Mesothelial cell of epicardium (in vitro differentiated cells): ENCODE results near the gene PLXNA2. TPM values are rescaled to one million over a fixed set of nuclear protein-coding genes. Genes with fewer than 3 reads are reported as not detected.

ENCODE experiments used
- DNase-seq, 2 experiments: peaks; one replicate each; pipeline ENCODE4 v3.0.0; 2021; ENCODE audit warnings: low spot score in 2 of 2; ENCODE audit not compliant: unreplicated experiment in 2 of 2
- H3K27ac Mint-ChIP-seq: 2 replicates; pipeline ENCODE4 v1.8.0; 2021; ENCODE audit warnings: mixed read lengths
- H3K27me3 Mint-ChIP-seq: 2 replicates; pipeline ENCODE4 v1.8.0; 2021; ENCODE audit warnings: low read depth, mixed read lengths
- H3K36me3 Mint-ChIP-seq: 2 replicates; pipeline ENCODE4 v1.8.0; 2021; ENCODE audit warnings: mixed read lengths
- H3K4me1 Mint-ChIP-seq: 2 replicates; pipeline ENCODE4 v1.8.0; 2021; ENCODE audit warnings: mixed read lengths
- H3K4me3 Mint-ChIP-seq: 2 replicates; pipeline ENCODE4 v1.8.0; 2021; ENCODE audit warnings: mild to moderate bottlenecking, moderate library complexity, mixed read lengths
- H3K9me3 Mint-ChIP-seq: 2 replicates; pipeline ENCODE4 v1.8.0; 2021; ENCODE audit warnings: mixed read lengths
- total RNA-seq: library from RNA; stranded (reverse); gene quantifications from 3 replicates; pipeline ENCODE4 v1.2.1, GENCODE V29; 2021
- TF ChIP-seq, protein P1 (sequence below): fragments of 200-600 bp; sonication (generic); IDR thresholded peaks from one replicate; pipeline ENCODE4 v1.5.0; 2021; ENCODE audit warnings: antibody characterized with exemption; ENCODE audit not compliant: unreplicated experiment

PLXNA2 gene
- total RNA-seq, 1 donor from 2014 or later, result 14.7 TPM

- Mint-ChIP-seq H3K4me1 (peaks cover 71% of the 10 kb centered on the region), H3K4me3 (no peak overlapping the region), H3K36me3 (no peaks in the 10 kb centered on the region), H3K27ac (no peak overlapping the region), H3K9me3 (no peaks in the 10 kb centered on the region), H3K27me3 (no peaks in the 10 kb centered on the region)
- no peak for DNase-seq
- TF ChIP-seq, protein P1, sequence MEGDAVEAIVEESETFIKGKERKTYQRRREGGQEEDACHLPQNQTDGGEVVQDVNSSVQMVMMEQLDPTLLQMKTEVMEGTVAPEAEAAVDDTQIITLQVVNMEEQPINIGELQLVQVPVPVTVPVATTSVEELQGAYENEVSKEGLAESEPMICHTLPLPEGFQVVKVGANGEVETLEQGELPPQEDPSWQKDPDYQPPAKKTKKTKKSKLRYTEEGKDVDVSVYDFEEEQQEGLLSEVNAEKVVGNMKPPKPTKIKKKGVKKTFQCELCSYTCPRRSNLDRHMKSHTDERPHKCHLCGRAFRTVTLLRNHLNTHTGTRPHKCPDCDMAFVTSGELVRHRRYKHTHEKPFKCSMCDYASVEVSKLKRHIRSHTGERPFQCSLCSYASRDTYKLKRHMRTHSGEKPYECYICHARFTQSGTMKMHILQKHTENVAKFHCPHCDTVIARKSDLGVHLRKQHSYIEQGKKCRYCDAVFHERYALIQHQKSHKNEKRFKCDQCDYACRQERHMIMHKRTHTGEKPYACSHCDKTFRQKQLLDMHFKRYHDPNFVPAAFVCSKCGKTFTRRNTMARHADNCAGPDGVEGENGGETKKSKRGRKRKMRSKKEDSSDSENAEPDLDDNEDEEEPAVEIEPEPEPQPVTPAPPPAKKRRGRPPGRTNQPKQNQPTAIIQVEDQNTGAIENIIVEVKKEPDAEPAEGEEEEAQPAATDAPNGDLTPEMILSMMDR, result no peak
Observed at GRCh38 chr1:208235356-208235981, 8.7 kb downstream of the PLXNA2 start.

DNA sequence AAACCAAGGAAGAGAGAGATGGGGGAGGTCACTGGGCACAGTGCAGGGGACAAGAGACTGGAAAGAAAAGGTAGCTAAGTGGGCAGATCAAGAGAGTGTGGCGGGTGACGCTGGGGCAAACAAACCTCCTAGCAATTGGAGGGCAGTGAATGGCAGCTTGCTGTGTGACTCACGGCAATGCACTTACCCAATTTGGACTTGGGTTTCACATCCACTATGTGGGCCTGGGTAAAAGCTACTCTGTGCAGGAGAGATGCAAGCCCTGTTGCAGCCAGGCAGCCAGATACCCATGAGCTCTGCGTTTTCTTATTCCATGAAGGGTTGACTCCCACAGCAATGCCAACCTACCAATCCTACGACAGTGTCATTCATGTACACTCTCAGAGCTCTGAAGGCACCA lies 9.5 kb downstream of the PLXNA2 start:
- Mint-ChIP-seq H3K36me3 (no peaks in the 10 kb centered on the region), H3K9me3 (no peaks in the 10 kb centered on the region), H3K27ac (no peak overlapping the region), H3K4me3 (no peak overlapping the region), H3K27me3 (no peaks in the 10 kb centered on the region), H3K4me1 (peaks cover 68% of the 10 kb centered on the region)
- TF ChIP-seq, protein P1, result no peak
- DNase-seq, result no peak

DNA sequence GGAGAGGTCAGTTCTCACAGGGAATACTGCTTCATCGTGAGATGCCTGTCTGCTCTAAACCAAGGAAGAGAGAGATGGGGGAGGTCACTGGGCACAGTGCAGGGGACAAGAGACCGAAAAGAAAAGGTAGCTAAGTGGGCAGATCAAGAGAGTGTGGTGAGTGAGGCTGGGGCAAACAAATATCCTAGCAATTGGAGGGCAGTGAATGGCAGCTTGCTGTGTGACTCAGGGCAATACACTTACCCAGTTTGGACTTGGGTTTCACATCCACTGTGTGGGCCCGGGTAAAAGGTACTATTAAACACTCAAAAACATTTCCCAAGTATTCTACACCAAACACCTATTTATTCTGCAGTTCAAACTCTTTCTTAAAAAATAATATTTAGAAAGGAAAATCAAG lies 10.2 kb downstream of the PLXNA2 start:
- Mint-ChIP-seq H3K4me3 (no peak overlapping the region), H3K36me3 (no peaks in the 10 kb centered on the region), H3K27me3 (no peaks in the 10 kb centered on the region), H3K9me3 (no peaks in the 10 kb centered on the region), H3K4me1 (peaks cover 64% of the 10 kb centered on the region), H3K27ac (no peak overlapping the region)
- TF ChIP-seq, protein P1, result no peak
- DNase-seq, result no peak

- Mint-ChIP-seq H3K27ac (no peak overlapping the region), H3K36me3 (no peaks in the 10 kb centered on the region), H3K4me1 (peaks cover 63% of the 10 kb centered on the region), H3K4me3 (no peak overlapping the region), H3K27me3 (no peaks in the 10 kb centered on the region), H3K9me3 (no peaks in the 10 kb centered on the region)
- TF ChIP-seq, protein P1, result no peak
- no peak for DNase-seq
Observed at GRCh38 chr1:208233546-208233945, 10.6 kb downstream of the PLXNA2 start.

- Mint-ChIP-seq H3K27me3 (no peaks in the 10 kb centered on the region), H3K4me1 (peaks cover 56% of the 10 kb centered on the region), H3K9me3 (no peaks in the 10 kb centered on the region), H3K36me3 (no peaks in the 10 kb centered on the region), H3K27ac (no peak overlapping the region), H3K4me3 (no peak overlapping the region)
- TF ChIP-seq, protein P1, result no peak
- DNase-seq, result no peak
Observed at GRCh38 chr1:208232662-208233038, 11.5 kb downstream of the PLXNA2 start.
